ENCODE results near the gene NLGN1.

DNA sequence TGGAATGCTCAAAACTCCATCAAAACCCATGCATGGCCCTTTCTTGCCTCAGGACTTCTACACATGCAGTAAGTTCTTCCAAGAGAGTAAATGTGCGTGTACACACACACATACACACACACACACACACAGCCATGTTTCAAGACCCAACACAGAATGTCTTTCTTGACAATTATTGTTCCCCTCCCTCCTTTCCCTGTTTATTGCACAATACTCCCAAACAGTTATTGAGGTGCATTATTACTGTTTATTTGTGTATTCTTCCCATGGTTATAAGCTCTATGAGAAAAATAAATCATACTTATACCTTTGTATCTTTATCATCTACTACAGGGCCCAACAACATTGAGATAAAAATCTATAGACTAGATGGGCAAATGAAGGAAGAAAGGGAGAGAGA, 937.8 kb downstream of the NLGN1 start:
- TF ChIP-seq, protein P1, sequence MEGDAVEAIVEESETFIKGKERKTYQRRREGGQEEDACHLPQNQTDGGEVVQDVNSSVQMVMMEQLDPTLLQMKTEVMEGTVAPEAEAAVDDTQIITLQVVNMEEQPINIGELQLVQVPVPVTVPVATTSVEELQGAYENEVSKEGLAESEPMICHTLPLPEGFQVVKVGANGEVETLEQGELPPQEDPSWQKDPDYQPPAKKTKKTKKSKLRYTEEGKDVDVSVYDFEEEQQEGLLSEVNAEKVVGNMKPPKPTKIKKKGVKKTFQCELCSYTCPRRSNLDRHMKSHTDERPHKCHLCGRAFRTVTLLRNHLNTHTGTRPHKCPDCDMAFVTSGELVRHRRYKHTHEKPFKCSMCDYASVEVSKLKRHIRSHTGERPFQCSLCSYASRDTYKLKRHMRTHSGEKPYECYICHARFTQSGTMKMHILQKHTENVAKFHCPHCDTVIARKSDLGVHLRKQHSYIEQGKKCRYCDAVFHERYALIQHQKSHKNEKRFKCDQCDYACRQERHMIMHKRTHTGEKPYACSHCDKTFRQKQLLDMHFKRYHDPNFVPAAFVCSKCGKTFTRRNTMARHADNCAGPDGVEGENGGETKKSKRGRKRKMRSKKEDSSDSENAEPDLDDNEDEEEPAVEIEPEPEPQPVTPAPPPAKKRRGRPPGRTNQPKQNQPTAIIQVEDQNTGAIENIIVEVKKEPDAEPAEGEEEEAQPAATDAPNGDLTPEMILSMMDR (IDR thresholded peaks at IDR 0.05; ENCODE audit: low read length), result no peak
- TF ChIP-seq EZH2 (IDR thresholded peaks at IDR 0.05; ENCODE audit: borderline replicate concordance, low read length), result no peak

Measured in OCI-LY1 (cell line).